Ishikawa (cell line): ENCODE measurements around the gene SYNE3.

Source experiments
- CEBPB ChIP-seq: IDR thresholded peaks from 2 replicates; pipeline ENCODE4 v1.6.1; 2012
- CREB1 ChIP-seq: IDR thresholded peaks from 2 replicates; pipeline ENCODE4 v1.6.1; 2012; ENCODE audit warnings: low read depth
- EGR1 ChIP-seq: IDR thresholded peaks from 2 replicates; pipeline ENCODE4 v1.6.1; 2012
- EP300 ChIP-seq: IDR thresholded peaks from 2 replicates; pipeline ENCODE4 v1.6.1; 2012; ENCODE audit warnings: borderline replicate concordance
- FOXM1 ChIP-seq: IDR thresholded peaks from 2 replicates; pipeline ENCODE4 v1.6.1; 2012; ENCODE audit warnings: low read depth, borderline replicate concordance
- MAX ChIP-seq: IDR thresholded peaks from 2 replicates; pipeline ENCODE4 v1.6.1; 2012
- NFIC ChIP-seq: IDR thresholded peaks from 2 replicates; pipeline ENCODE4 v1.6.1; 2012
- RAD21 ChIP-seq: IDR thresholded peaks from 2 replicates; pipeline ENCODE4 v1.6.1; 2012; ENCODE audit warnings: low read depth
- REST ChIP-seq: IDR thresholded peaks from 2 replicates; pipeline ENCODE4 v1.6.1; 2012; ENCODE audit warnings: low read depth, mild to moderate bottlenecking
- TAF1 ChIP-seq: IDR thresholded peaks from 2 replicates; pipeline ENCODE4 v1.6.1; 2012; ENCODE audit warnings: low read depth, mild to moderate bottlenecking
- TCF12 ChIP-seq: IDR thresholded peaks from 2 replicates; pipeline ENCODE4 v1.6.1; 2012; ENCODE audit warnings: low read depth
- TEAD4 ChIP-seq: IDR thresholded peaks from 2 replicates; pipeline ENCODE4 v1.6.1; 2012
- USF1 ChIP-seq: IDR thresholded peaks from 2 replicates; pipeline ENCODE4 v1.6.1; 2012
- YY1 ChIP-seq: IDR thresholded peaks from 2 replicates; pipeline ENCODE4 v1.6.1; 2012; ENCODE audit warnings: low read depth
- ZBTB7A ChIP-seq: IDR thresholded peaks from 2 replicates; pipeline ENCODE4 v1.6.1; 2012; ENCODE audit warnings: low read depth

Gene SYNE3

GRCh38 chr14:95516554-95517181 lies at the start of gene SYNE3:
SYNE3 (minus strand) TSS chr14:95516650; CDS start chr14:95475821, 40,829 bp downstream.
- TF ChIP-seq NFIC, result no peak
- 0 out of 2 replicates have a peak, but pooled peaks have one; percentile 8 for TF ChIP-seq MAX
- TF ChIP-seq ZBTB7A, result peak; percentile 70; the same call in 1 of the 2 replicates

GRCh38 chr14:95564060-95564459 lies 47.6 kb upstream of the SYNE3 start:
- TF ChIP-seq RAD21 (no peak), CEBPB (no peak)

GRCh38 chr14:95562892-95563685 lies 46.6 kb upstream of the SYNE3 start:
- TF ChIP-seq EGR1, result no peak
- no peak for TF ChIP-seq TEAD4
- TF ChIP-seq ZBTB7A, result no peak
- no peak for TF ChIP-seq FOXM1
- TF ChIP-seq CREB1, result no peak
- TF ChIP-seq TAF1, result no peak
- no peak for TF ChIP-seq RAD21
- no peak for TF ChIP-seq YY1
- no peak for TF ChIP-seq REST
- no peak for TF ChIP-seq EP300
- TF ChIP-seq USF1, result no peak
- no peak for TF ChIP-seq MAX

- TF ChIP-seq MAX (peak; percentile 79), RAD21 (peak; percentile 99), YY1 (no peak)
These were observed 44.6 kb upstream of the SYNE3 start for GRCh38 chr14:95561001-95561412.

GRCh38 chr14:95559203-95559602 lies 42.8 kb upstream of the SYNE3 start:
- TF ChIP-seq MAX, result no peak
- TF ChIP-seq TAF1, result no peak
- TF ChIP-seq USF1, result no peak
- TF ChIP-seq TCF12, result no peak
- TF ChIP-seq EGR1, result no peak
- no peak for TF ChIP-seq CREB1
- no peak for TF ChIP-seq ZBTB7A
- TF ChIP-seq TEAD4, result no peak
- TF ChIP-seq RAD21, result no peak
- no peak for TF ChIP-seq REST
- TF ChIP-seq NFIC, result no peak
- TF ChIP-seq FOXM1, result no peak
- no peak for TF ChIP-seq EP300
- no peak for TF ChIP-seq CEBPB

- TF ChIP-seq YY1, result no peak
- no peak for TF ChIP-seq NFIC
- TF ChIP-seq CEBPB, result no peak
- TF ChIP-seq ZBTB7A, result no peak
- no peak for TF ChIP-seq EGR1
- no peak for TF ChIP-seq TEAD4
- TF ChIP-seq REST, result no peak
- no peak for TF ChIP-seq EP300
- no peak for TF ChIP-seq RAD21
- TF ChIP-seq FOXM1, result no peak
- TF ChIP-seq USF1, result no peak
These were observed 41.4 kb upstream of the SYNE3 start for GRCh38 chr14:95557832-95558231.
